WI38 (cell line): ENCODE data around the gene NUP58.
"Not testable (repeated sequence)": the region's sequence is repeated elsewhere in the genome, so short reads cannot be mapped to it uniquely, and the experiment has no call there.

Experiments used
- H3K4me3 ChIP-seq: 2 replicates; pipeline ENCODE4 v1.5.1; 2011; ENCODE audit warnings: low read depth, mild to moderate bottlenecking, control low read depth, low read length
- CTCF ChIP-seq: IDR thresholded peaks from 2 replicates; pipeline ENCODE4 v1.5.1; 2012; ENCODE audit warnings: low read depth, mild to moderate bottlenecking, control low read depth, low read length

Gene NUP58

GRCh38 chr13:25352806-25353205 lies 51.4 kb downstream of the NUP58 start:
- no peak overlapping the region for H3K4me3 ChIP-seq
- TF ChIP-seq CTCF: no peak

GRCh38 chr13:25353344-25353743 lies 51.9 kb downstream of the NUP58 start:
- no peak for TF ChIP-seq CTCF
- no peak overlapping the region for H3K4me3 ChIP-seq

GRCh38 chr13:25354377-25354776 lies 53.0 kb downstream of the NUP58 start:
- TF ChIP-seq CTCF: no peak
- H3K4me3 ChIP-seq: no peak overlapping the region

GRCh38 chr13:25360443-25360842 lies 59.0 kb downstream of the NUP58 start:
- not testable (repeated sequence) for H3K4me3 ChIP-seq

GRCh38 chr13:25365720-25366235 lies 64.4 kb downstream of the NUP58 start:
- no peak for TF ChIP-seq CTCF
- no peak overlapping the region for H3K4me3 ChIP-seq

- H3K4me3 ChIP-seq: no peak overlapping the region
- no peak for TF ChIP-seq CTCF
Measured at GRCh38 chr13:25371158-25371874, 69.9 kb downstream of the NUP58 start.

GRCh38 chr13:25371875-25372283 lies 70.5 kb downstream of the NUP58 start, which contains the start of gene ATP8A2:
Gene ATP8A2 (plus strand): TSS chr13:25371974. CDS start chr13:25372213, 239 bp downstream.
- no peak for TF ChIP-seq CTCF
- H3K4me3 ChIP-seq: peak within 1 kb of the TSS; percentile 31; the same call in 1 of the 2 replicates
